Mammary epithelial cell (primary cell): ENCODE measurements around the gene XKR8.

ENCODE experiments used
- CTCF ChIP-seq, 2 donors: IDR thresholded peaks in 1 of 2; conservative IDR thresholded peaks in 1 of 2; 2 replicates each; pipeline ENCODE4 v1.5.1; 2011 to 2012; ENCODE audit warnings: inconsistent platforms in 2 of 2, low read length in 2 of 2, mild to moderate bottlenecking in 2 of 2, control low read depth in 1 of 2, low read depth in 1 of 2; ENCODE audit not compliant: insufficient read depth in 1 of 2; ENCODE audit errors: extremely low read depth in 1 of 2
- EZH2 ChIP-seq: IDR thresholded peaks from 2 replicates; pipeline ENCODE4 v1.6.1; 2012; ENCODE audit warnings: low read length, inconsistent platforms, borderline replicate concordance

DNA sequence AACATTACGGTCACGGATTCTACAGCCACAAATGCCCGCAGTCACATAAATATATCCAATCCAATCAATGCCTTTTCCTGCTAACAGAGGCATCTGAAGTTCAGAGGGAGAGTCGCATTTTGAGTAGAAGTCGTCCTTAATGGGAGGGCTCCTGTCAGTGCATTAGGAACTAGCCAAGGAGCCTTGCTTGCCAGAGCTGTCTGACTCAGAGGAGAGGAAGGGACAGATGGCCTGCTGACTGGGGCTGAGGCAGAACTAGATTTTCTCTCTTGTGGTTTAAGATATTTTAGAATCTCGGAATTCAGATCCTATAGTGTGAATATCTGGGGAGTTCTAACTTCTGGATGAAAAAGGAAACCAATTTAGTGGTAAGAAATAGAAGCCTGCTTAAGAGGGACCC is 10.6 kb downstream of the XKR8 start:
- TF ChIP-seq CTCF (conservative IDR thresholded peaks at IDR 0.05 in 1 of 2, IDR thresholded peaks at IDR 0.05 in 1 of 2; ENCODE audit: extremely low read depth in 1 of 2, insufficient read depth in 1 of 2, low read depth in 1 of 2, low read length in 2 of 2): no peak
- no peak for TF ChIP-seq EZH2
